GM23338 (cell line): ENCODE results near the gene CCNF. TPM values are rescaled to one million over a fixed set of nuclear protein-coding genes. Genes with fewer than 3 reads are reported as not detected.

Source experiments
- ATAC-seq: fragments of 200-7000 bp; cut with Tn5 transposase; 3 replicates; pipeline ENCODE4 v1.9.1; 2020
- DNase-seq: peaks from one replicate; pipeline ENCODE4 v3.0.0-alpha.2; 2015; ENCODE audit warnings: low spot score
- H2AFZ ChIP-seq: fragments of 200-600 bp; sonication (generic); 2 replicates; pipeline ENCODE4 v1.8.0; 2016; ENCODE audit warnings: antibody characterized with exemption, mild to moderate bottlenecking, moderate library complexity
- H3F3A ChIP-seq: fragments of 200-600 bp; sonication (generic); replicated peaks from 2 replicates; pipeline ENCODE4 v1.8.0; 2017; ENCODE audit warnings: antibody characterized with exemption, mixed run types, low read depth
- H3K27ac ChIP-seq: fragments of 200-600 bp; sonication (generic); 2 replicates; pipeline ENCODE4 v1.6.1; 2016; ENCODE audit warnings: low read depth
- H3K27me3 ChIP-seq: fragments of 200-600 bp; sonication (generic); 2 replicates; pipeline ENCODE4 v1.8.0; 2016; ENCODE audit warnings: mild to moderate bottlenecking, mixed run types, moderate library complexity; ENCODE audit not compliant: insufficient read depth
- H3K36me3 ChIP-seq: fragments of 200-600 bp; sonication (generic); 2 replicates; pipeline ENCODE4 v1.8.0; 2016; ENCODE audit warnings: mild to moderate bottlenecking; ENCODE audit not compliant: insufficient read depth
- H3K4me1 ChIP-seq: fragments of 200-600 bp; sonication (generic); 2 replicates; pipeline ENCODE4 v1.8.0; 2016; ENCODE audit warnings: mild to moderate bottlenecking, moderate library complexity; ENCODE audit not compliant: insufficient read depth
- H3K4me2 ChIP-seq: fragments of 200-600 bp; sonication (generic); 2 replicates; pipeline ENCODE4 v1.7.1; 2017; ENCODE audit warnings: mixed run types
- H3K4me3 ChIP-seq: fragments of 200-600 bp; sonication (generic); 2 replicates; pipeline ENCODE4 v1.6.1; 2016; ENCODE audit warnings: mixed run types
- H3K79me2 ChIP-seq: fragments of 200-600 bp; sonication (generic); replicated peaks from 2 replicates; pipeline ENCODE4 v1.8.0; 2017; ENCODE audit warnings: mild to moderate bottlenecking; ENCODE audit not compliant: insufficient read depth
- H3K9me2 ChIP-seq: fragments of 200-600 bp; sonication (generic); 2 replicates; pipeline ENCODE4 v1.8.0; 2017; ENCODE audit not compliant: insufficient read depth
- H4K20me1 ChIP-seq: fragments of 200-600 bp; sonication (generic); replicated peaks from 2 replicates; pipeline ENCODE4 v1.8.0; 2017; ENCODE audit warnings: mild to moderate bottlenecking; ENCODE audit not compliant: insufficient read depth
- H3K27ac Mint-ChIP-seq: 2 replicates; pipeline ENCODE4 v1.8.0; 2020; ENCODE audit warnings: inconsistent platforms, mild to moderate bottlenecking, moderate library complexity, mixed read lengths
- H3K27me3 Mint-ChIP-seq: 3 replicates; pipeline ENCODE4 v1.8.0; 2022; ENCODE audit warnings: low read depth, mild to moderate bottlenecking, moderate library complexity, mixed read lengths, inconsistent platforms; ENCODE audit not compliant: insufficient read depth, poor library complexity
- H3K36me3 Mint-ChIP-seq: 3 replicates; pipeline ENCODE4 v1.8.0; 2021; ENCODE audit warnings: low read depth, mild to moderate bottlenecking, inconsistent platforms, moderate library complexity, mixed read lengths
- H3K4me1 Mint-ChIP-seq: 3 replicates; pipeline ENCODE4 v1.8.0; 2020; ENCODE audit warnings: mild to moderate bottlenecking, inconsistent platforms, mixed read lengths
- H3K4me3 Mint-ChIP-seq: 3 replicates; pipeline ENCODE4 v1.8.0; 2021; ENCODE audit warnings: moderate library complexity, mild to moderate bottlenecking, inconsistent platforms, mixed read lengths
- H3K9me3 Mint-ChIP-seq: 3 replicates; pipeline ENCODE4 v1.8.0; 2020; ENCODE audit warnings: moderate library complexity, mild to moderate bottlenecking, inconsistent platforms, mixed read lengths
- CREB1 ChIP-seq: fragments of 250-450 bp; sonication (Bioruptor Pico); IDR thresholded peaks from 2 replicates; pipeline ENCODE4 v1.5.0; 2020; ENCODE audit warnings: low read depth, mild to moderate bottlenecking, moderate library complexity
- CTCF ChIP-seq, 2 experiments: fragments of 200-600 bp in 1 of 2; sonication (generic) in 1 of 2; conservative IDR thresholded peaks; 2 replicates each; pipeline versions ENCODE4 v1.5.1 to v1.6.1; 2016 to 2017; ENCODE audit warnings: antibody characterized with exemption in 2 of 2, low read depth in 2 of 2, mild to moderate bottlenecking in 2 of 2, moderate library complexity in 1 of 2
- EZH2 ChIP-seq: fragments of 200-600 bp; sonication (generic); IDR thresholded peaks from one replicate; pipeline ENCODE4 v1.8.0; 2017; ENCODE audit warnings: antibody characterized with exemption, mild to moderate bottlenecking, low read depth; ENCODE audit not compliant: unreplicated experiment
- EZH2phosphoT487 ChIP-seq: fragments of 200-600 bp; sonication (generic); IDR thresholded peaks from one replicate; pipeline ENCODE4 v1.8.1; 2018; ENCODE audit warnings: antibody characterized with exemption; ENCODE audit not compliant: unreplicated experiment
- JUNB ChIP-seq: IDR thresholded peaks from one replicate; pipeline ENCODE4 v1.6.1; 2016; ENCODE audit warnings: antibody characterized with exemption; ENCODE audit not compliant: unreplicated experiment
- NANOG ChIP-seq: IDR thresholded peaks from 2 replicates; pipeline ENCODE4 v1.6.1; 2016; ENCODE audit warnings: antibody characterized with exemption, borderline replicate concordance
- POLR2AphosphoS5 ChIP-seq: IDR thresholded peaks from 2 replicates; pipeline ENCODE4 v1.6.1; 2016; ENCODE audit warnings: antibody characterized with exemption, low read depth
- REST ChIP-seq: IDR thresholded peaks from one replicate; pipeline ENCODE4 v1.6.1; 2018; ENCODE audit warnings: antibody characterized with exemption; ENCODE audit not compliant: unreplicated experiment
- STAT1 ChIP-seq: IDR thresholded peaks from one replicate; pipeline ENCODE4 v1.6.1; 2016; ENCODE audit warnings: antibody characterized with exemption; ENCODE audit not compliant: unreplicated experiment
- ZNF114 ChIP-seq: fragments of 250-450 bp; sonication (Bioruptor Pico); IDR thresholded peaks from 2 replicates; pipeline ENCODE4 v1.5.0; 2020; ENCODE audit warnings: mild to moderate bottlenecking, moderate library complexity
- ZNF331 ChIP-seq: fragments of 250-450 bp; sonication (Bioruptor Pico); IDR thresholded peaks from 2 replicates; pipeline ENCODE4 v1.5.0; 2020; ENCODE audit warnings: low read depth, mild to moderate bottlenecking, moderate library complexity
- polyA plus RNA-seq: library from polyadenylated mRNA; unstranded; fragments of >200 nt; fragmentation: Nextera tagmentation; extraction: Ambion mirVana; gene quantifications from 2 replicates; pipeline ENCODE4 v1.2.1, GENCODE V29; 2016
- total RNA-seq: library from RNA; depleted of rRNA; stranded (reverse); fragments of >200 nt; shearing (Covaris generic); gene quantifications from 2 replicates; pipeline ENCODE4 v1.2.3, GENCODE V29; 2014
- TF ChIP-seq, protein P1 (sequence below): fragments of 250-450 bp; sonication (Bioruptor Pico); IDR thresholded peaks from 2 replicates; pipeline ENCODE4 v1.5.0; 2020; ENCODE audit warnings: mild to moderate bottlenecking, moderate library complexity
- TF ChIP-seq, protein P2 (sequence below): IDR thresholded peaks from 2 replicates; pipeline ENCODE4 v1.6.1; 2016; ENCODE audit warnings: antibody characterized with exemption

Gene CCNF
- total and polyA plus RNA-seq, 2 experiments from 2014 or later, result 21.2 to 54.2 TPM

- Mint-ChIP-seq H3K4me3 (no peak overlapping the region), H3K4me1 (peaks cover 20% of the 10 kb centered on the region)
- H3K79me2 ChIP-seq, result peaks cover 12% of the 10 kb centered on the region
Observed at GRCh38 chr16:2472488-2472864, 43.2 kb downstream of the CCNF start.

More at GRCh38 chr16:2472488-2472864, 43.2 kb downstream of the CCNF start:
- no peak for TF ChIP-seq JUNB
- TF ChIP-seq POLR2AphosphoS5, result no peak
- TF ChIP-seq CREB1 (CRISPR knock-in tag), result no peak
- no peak for TF ChIP-seq NANOG
- no peak for TF ChIP-seq REST
- TF ChIP-seq, protein P1, sequence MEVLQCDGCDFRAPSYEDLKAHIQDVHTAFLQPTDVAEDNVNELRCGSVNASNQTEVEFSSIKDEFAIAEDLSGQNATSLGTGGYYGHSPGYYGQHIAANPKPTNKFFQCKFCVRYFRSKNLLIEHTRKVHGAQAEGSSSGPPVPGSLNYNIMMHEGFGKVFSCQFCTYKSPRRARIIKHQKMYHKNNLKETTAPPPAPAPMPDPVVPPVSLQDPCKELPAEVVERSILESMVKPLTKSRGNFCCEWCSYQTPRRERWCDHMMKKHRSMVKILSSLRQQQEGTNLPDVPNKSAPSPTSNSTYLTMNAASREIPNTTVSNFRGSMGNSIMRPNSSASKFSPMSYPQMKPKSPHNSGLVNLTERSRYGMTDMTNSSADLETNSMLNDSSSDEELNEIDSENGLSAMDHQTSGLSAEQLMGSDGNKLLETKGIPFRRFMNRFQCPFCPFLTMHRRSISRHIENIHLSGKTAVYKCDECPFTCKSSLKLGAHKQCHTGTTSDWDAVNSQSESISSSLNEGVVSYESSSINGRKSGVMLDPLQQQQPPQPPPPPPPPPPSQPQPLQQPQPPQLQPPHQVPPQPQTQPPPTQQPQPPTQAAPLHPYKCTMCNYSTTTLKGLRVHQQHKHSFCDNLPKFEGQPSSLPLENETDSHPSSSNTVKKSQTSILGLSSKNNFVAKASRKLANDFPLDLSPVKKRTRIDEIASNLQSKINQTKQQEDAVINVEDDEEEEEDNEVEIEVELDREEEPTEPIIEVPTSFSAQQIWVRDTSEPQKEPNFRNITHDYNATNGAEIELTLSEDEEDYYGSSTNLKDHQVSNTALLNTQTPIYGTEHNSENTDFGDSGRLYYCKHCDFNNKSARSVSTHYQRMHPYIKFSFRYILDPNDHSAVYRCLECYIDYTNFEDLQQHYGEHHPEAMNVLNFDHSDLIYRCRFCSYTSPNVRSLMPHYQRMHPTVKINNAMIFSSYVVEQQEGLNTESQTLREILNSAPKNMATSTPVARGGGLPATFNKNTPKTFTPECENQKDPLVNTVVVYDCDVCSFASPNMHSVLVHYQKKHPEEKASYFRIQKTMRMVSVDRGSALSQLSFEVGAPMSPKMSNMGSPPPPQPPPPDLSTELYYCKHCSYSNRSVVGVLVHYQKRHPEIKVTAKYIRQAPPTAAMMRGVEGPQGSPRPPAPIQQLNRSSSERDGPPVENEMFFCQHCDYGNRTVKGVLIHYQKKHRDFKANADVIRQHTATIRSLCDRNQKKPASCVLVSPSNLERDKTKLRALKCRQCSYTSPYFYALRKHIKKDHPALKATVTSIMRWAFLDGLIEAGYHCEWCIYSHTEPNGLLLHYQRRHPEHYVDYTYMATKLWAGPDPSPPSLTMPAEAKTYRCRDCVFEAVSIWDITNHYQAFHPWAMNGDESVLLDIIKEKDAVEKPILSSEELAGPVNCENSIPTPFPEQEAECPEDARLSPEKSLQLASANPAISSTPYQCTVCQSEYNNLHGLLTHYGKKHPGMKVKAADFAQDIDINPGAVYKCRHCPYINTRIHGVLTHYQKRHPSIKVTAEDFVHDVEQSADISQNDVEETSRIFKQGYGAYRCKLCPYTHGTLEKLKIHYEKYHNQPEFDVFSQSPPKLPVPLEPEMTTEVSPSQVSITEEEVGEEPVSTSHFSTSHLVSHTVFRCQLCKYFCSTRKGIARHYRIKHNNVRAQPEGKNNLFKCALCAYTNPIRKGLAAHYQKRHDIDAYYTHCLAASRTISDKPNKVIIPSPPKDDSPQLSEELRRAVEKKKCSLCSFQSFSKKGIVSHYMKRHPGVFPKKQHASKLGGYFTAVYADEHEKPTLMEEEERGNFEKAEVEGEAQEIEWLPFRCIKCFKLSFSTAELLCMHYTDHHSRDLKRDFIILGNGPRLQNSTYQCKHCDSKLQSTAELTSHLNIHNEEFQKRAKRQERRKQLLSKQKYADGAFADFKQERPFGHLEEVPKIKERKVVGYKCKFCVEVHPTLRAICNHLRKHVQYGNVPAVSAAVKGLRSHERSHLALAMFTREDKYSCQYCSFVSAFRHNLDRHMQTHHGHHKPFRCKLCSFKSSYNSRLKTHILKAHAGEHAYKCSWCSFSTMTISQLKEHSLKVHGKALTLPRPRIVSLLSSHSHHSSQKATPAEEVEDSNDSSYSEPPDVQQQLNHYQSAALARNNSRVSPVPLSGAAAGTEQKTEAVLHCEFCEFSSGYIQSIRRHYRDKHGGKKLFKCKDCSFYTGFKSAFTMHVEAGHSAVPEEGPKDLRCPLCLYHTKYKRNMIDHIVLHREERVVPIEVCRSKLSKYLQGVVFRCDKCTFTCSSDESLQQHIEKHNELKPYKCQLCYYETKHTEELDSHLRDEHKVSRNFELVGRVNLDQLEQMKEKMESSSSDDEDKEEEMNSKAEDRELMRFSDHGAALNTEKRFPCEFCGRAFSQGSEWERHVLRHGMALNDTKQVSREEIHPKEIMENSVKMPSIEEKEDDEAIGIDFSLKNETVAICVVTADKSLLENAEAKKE (CRISPR knock-in tag), result no peak
- no peak for TF ChIP-seq EZH2phosphoT487
- no peak for TF ChIP-seq CTCF (conservative IDR thresholded peaks at IDR 0.05; ENCODE audit: low read depth in 2 of 2)
- TF ChIP-seq STAT1, result no peak
- TF ChIP-seq ZNF114, result no peak
- no peak for TF ChIP-seq EZH2
- TF ChIP-seq, protein P2, sequence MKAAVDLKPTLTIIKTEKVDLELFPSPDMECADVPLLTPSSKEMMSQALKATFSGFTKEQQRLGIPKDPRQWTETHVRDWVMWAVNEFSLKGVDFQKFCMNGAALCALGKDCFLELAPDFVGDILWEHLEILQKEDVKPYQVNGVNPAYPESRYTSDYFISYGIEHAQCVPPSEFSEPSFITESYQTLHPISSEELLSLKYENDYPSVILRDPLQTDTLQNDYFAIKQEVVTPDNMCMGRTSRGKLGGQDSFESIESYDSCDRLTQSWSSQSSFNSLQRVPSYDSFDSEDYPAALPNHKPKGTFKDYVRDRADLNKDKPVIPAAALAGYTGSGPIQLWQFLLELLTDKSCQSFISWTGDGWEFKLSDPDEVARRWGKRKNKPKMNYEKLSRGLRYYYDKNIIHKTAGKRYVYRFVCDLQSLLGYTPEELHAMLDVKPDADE, result no peak
- TF ChIP-seq ZNF331 (CRISPR knock-in tag), result no peak
- Mint-ChIP-seq H3K9me3 (no peaks in the 10 kb centered on the region), H3K27me3 (peaks cover 57% of the 10 kb centered on the region), H3K36me3 (no peaks in the 10 kb centered on the region; the same call in 2 of the 3 replicates), H3K27ac (no peak overlapping the region)
- H3K4me1 ChIP-seq, result peaks cover 23% of the 10 kb centered on the region
- DNase-seq, result no peak
- H3F3A ChIP-seq, result peaks cover 16% of the 10 kb centered on the region
- peaks cover 79% of the 10 kb centered on the region for H3K27me3 ChIP-seq
- no peak overlapping the region for H3K4me3 ChIP-seq
- H3K36me3 ChIP-seq, result no peaks in the 10 kb centered on the region
- no peak overlapping the region for H3K27ac ChIP-seq
- no peaks in the 10 kb centered on the region for H3K9me2 ChIP-seq
- H2AFZ ChIP-seq, result no peak overlapping the region
- no peak overlapping the region for H3K4me2 ChIP-seq
- no peak for ATAC-seq
- peaks cover 18% of the 10 kb centered on the region for H4K20me1 ChIP-seq
